ENCODE measurements around the gene DACH1. TPM values are rescaled to one million over a fixed set of nuclear protein-coding genes. Genes with fewer than 3 reads are reported as not detected.

DACH1 gene
- total RNA-seq, 1 experiment from 2014 or later: 0.31 TPM

GRCh38 chr13:71663431-71663830 is 203.6 kb downstream of the DACH1 start:
- ATAC-seq (no peak), DNase-seq (ENCODE audit: low spot score) (no peak)
- Mint-ChIP-seq H3K36me3 (no peaks in the 10 kb centered on the region), H3K27ac (no peak overlapping the region), H3K9me3 (no peaks in the 10 kb centered on the region), H3K4me3 (no peak overlapping the region), H3K27me3 (ENCODE audit: low read depth) (no peaks in the 10 kb centered on the region), H3K4me1 (peaks cover 11% of the 10 kb centered on the region)
- ChIA-PET POLR2A (no interaction called here), CTCF (no interaction called here)
- no peak for TF ChIP-seq ZNF512 (CRISPR knock-in tag; IDR thresholded peaks at IDR 0.05; ENCODE audit: borderline replicate concordance)
- TF ChIP-seq CREM (CRISPR knock-in tag; IDR thresholded peaks at IDR 0.05): no peak
- TF ChIP-seq FOXJ3 (CRISPR knock-in tag; IDR thresholded peaks at IDR 0.05; ENCODE audit: borderline replicate concordance): no peak
- TF ChIP-seq USF1 (CRISPR knock-in tag; IDR thresholded peaks at IDR 0.05): no peak
- no peak for TF ChIP-seq GABPB1 (CRISPR knock-in tag; IDR thresholded peaks at IDR 0.05)

GRCh38 chr13:71661921-71662320 is 205.1 kb downstream of the DACH1 start:
- H3K4me1 Mint-ChIP-seq: peaks cover 11% of the 10 kb centered on the region
- TF ChIP-seq USF1 (CRISPR knock-in tag; IDR thresholded peaks at IDR 0.05): no peak
- TF ChIP-seq JAZF1 (CRISPR knock-in tag; IDR thresholded peaks at IDR 0.05): no peak
- POLR2A ChIA-PET: no interaction called here
- H3K27me3 Mint-ChIP-seq (ENCODE audit: low read depth): no peaks in the 10 kb centered on the region
- ATAC-seq (no peak), DNase-seq (ENCODE audit: low spot score) (no peak)
- no peaks in the 10 kb centered on the region for H3K9me3 Mint-ChIP-seq
- H3K4me3 Mint-ChIP-seq: no peak overlapping the region
- H3K27ac Mint-ChIP-seq: no peak overlapping the region
- no peaks in the 10 kb centered on the region for H3K36me3 Mint-ChIP-seq
- CTCF ChIA-PET: no interaction called here

- Mint-ChIP-seq H3K27me3 (ENCODE audit: low read depth) (no peaks in the 10 kb centered on the region), H3K4me1 (peaks cover 11% of the 10 kb centered on the region), H3K36me3 (no peaks in the 10 kb centered on the region), H3K4me3 (no peak overlapping the region), H3K9me3 (no peaks in the 10 kb centered on the region), H3K27ac (no peak overlapping the region)
- ChIA-PET POLR2A (no interaction called here), CTCF (interaction anchor here (0.9 kb wide), 1 partner anchor 42 kb away, joined by 3 read pairs; no protein-coding TSS in a partner anchor)
- peak; percentile 43; the same call in 1 of the 2 replicates for ATAC-seq
- no peak for TF ChIP-seq FOXJ3 (CRISPR knock-in tag; IDR thresholded peaks at IDR 0.05; ENCODE audit: borderline replicate concordance)
- TF ChIP-seq ZNF232 (CRISPR knock-in tag; IDR thresholded peaks at IDR 0.05): no peak
- no peak for TF ChIP-seq AR (CRISPR knock-in tag; IDR thresholded peaks at IDR 0.05)
- TF ChIP-seq TEAD1 (CRISPR knock-in tag; IDR thresholded peaks at IDR 0.05): no peak
- no peak for DNase-seq (ENCODE audit: low spot score)
Measured at GRCh38 chr13:71659404-71659803, 207.6 kb downstream of the DACH1 start.

- H3K4me3 Mint-ChIP-seq: no peak overlapping the region
- ChIA-PET CTCF (no interaction called here), POLR2A (no interaction called here)
- H3K27ac Mint-ChIP-seq: no peak overlapping the region
- no peak for ATAC-seq
- H3K36me3 Mint-ChIP-seq: no peaks in the 10 kb centered on the region
- DNase-seq (ENCODE audit: low spot score): no peak
- H3K4me1 Mint-ChIP-seq: peaks cover 16% of the 10 kb centered on the region; the same call in 1 of the 2 replicates
- H3K27me3 Mint-ChIP-seq (ENCODE audit: low read depth): no peaks in the 10 kb centered on the region
- no peaks in the 10 kb centered on the region for H3K9me3 Mint-ChIP-seq
- TF ChIP-seq JUN (CRISPR knock-in tag; IDR thresholded peaks at IDR 0.05) (no peak), FOXP4 (CRISPR knock-in tag; IDR thresholded peaks at IDR 0.05) (no peak), E2F1 (CRISPR knock-in tag; IDR thresholded peaks at IDR 0.05) (no peak), ETV6 (CRISPR knock-in tag; IDR thresholded peaks at IDR 0.05) (no peak), E2F4 (CRISPR knock-in tag; IDR thresholded peaks at IDR 0.05; ENCODE audit: borderline replicate concordance, low read depth) (no peak), SMAD3 (CRISPR knock-in tag; IDR thresholded peaks at IDR 0.05; ENCODE audit: borderline replicate concordance) (no peak), CBFB (CRISPR knock-in tag; IDR thresholded peaks at IDR 0.05; ENCODE audit: low read depth) (no peak)
Measured at GRCh38 chr13:71645467-71645866, 221.5 kb downstream of the DACH1 start.
